ENCODE results near the gene ASIC5. TPM values are rescaled to one million over a fixed set of nuclear protein-coding genes. Genes with fewer than 3 reads are reported as not detected.

The ASIC5 gene
- total RNA-seq, 5 donors from 2014 or later (not counting 1 experiment from before 2014, with no cell fraction given): not detected

DNA sequence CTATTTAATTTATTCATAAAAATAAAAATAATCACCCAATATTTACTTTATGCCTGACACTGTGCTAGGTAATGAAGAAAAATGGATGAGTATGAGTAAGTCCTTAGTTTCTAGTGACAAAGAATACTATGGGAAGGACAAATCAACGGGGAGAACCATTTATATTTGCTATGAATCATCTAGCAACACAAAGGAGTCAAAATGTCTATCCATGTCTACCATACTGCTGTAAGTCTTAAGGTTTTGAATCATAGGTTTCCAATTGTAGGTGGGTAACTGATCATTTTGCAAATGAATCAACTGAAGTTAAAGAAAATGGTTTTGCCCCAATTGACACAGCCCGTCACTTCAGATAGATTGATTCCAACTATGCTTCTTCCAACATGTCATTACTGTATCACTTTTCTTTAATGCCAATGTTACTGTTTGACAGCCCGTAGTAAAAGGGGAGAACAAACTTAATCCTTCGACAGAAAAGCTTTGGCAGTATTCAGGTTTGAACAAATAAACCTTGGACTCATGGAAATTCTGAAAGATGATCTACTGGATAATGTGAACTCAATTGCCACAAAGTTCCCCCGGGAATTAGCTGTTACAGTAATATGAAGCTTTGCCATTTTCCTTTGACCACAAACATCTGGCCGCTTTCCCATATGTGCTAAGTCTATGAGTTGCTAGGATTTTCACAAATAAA lies 40.6 kb upstream of the ASIC5 start:
- no peak overlapping the region for H3K27ac ChIP-seq (ENCODE audit: low read length)
- ChIA-PET CTCF (no interaction called here), POLR2A (interaction anchor here in 1 of 2 donors (0.6 kb wide), 1 partner anchor 33 kb away, joined by 3 read pairs; no protein-coding TSS in a partner anchor)
- H3K4me1 ChIP-seq (ENCODE audit: control insufficient read depth in 1 of 2, extremely low read depth in 1 of 2, insufficient read depth in 2 of 2, low read length in 2 of 2): no peaks in the 10 kb centered on the region
- Mint-ChIP-seq H3K4me3 (no peak overlapping the region), H3K27me3 (peaks cover 9 to 22% of the 10 kb centered on the region in 2 donors), H3K4me1 (no peaks in the 10 kb centered on the region), H3K9me3 (no peaks in the 10 kb centered on the region), H3K36me3 (no peaks in the 10 kb centered on the region), H3K27ac (no peak overlapping the region)
- ATAC-seq (replicated peaks in 1 of 4) (no peak), DNase-seq (no peak)
- no peaks in the 10 kb centered on the region for H3K36me3 ChIP-seq (ENCODE audit: control insufficient read depth in 2 of 2, extremely low read depth in 1 of 2, insufficient read depth in 1 of 2, low read length in 1 of 2)
- no peak overlapping the region for H3K4me3 ChIP-seq (ENCODE audit: control insufficient read depth in 1 of 2, extremely low read depth in 1 of 2, low read length in 1 of 2)
- peaks cover 2 to 3% of the 10 kb centered on the region in 2 experiments for H3K27me3 ChIP-seq (replicated peaks in 1 of 2; ENCODE audit: control insufficient read depth in 2 of 2, extremely low read depth in 1 of 2, insufficient read depth in 2 of 2, low read length in 1 of 2)
- no peaks in the 10 kb centered on the region for H3K9me3 ChIP-seq
- 90% methylated on average over 2 of the region's 6 CpGs for WGBS (ENCODE audit: insufficient coverage)

DNA sequence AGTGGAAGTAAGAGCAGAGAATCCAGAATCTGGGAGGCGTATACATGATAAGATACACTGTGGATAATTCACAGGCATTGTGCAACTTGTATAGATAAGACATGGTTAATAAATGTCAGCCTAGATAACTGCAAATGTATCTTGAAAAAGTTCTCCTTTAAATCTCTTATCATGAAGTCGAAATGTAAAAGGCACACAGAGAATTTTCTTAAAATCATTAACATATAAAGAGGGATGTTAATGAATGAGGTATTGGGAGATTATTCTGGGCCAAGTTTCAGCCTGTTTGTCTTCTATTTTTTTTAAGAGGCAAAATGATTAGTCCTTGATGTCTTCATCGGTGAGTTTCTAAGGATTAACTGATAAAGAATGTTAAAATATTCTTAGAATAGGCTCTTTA lies 38.3 kb upstream of the ASIC5 start:
- ATAC-seq (replicated peaks in 1 of 4): no peak
- no peaks in the 10 kb centered on the region for H3K36me3 Mint-ChIP-seq
- no peaks in the 10 kb centered on the region for H3K4me1 Mint-ChIP-seq
- H3K27ac ChIP-seq (ENCODE audit: low read length): no peak overlapping the region
- no peaks in the 10 kb centered on the region for H3K9me3 Mint-ChIP-seq
- H3K4me3 ChIP-seq (ENCODE audit: control insufficient read depth in 1 of 2, extremely low read depth in 1 of 2, low read length in 1 of 2): no peak overlapping the region
- no peaks in the 10 kb centered on the region for H3K9me3 ChIP-seq
- no peaks in the 10 kb centered on the region for H3K36me3 ChIP-seq (ENCODE audit: control insufficient read depth in 2 of 2, extremely low read depth in 1 of 2, insufficient read depth in 1 of 2, low read length in 1 of 2)
- DNase-seq: no peak
- H3K4me1 ChIP-seq (ENCODE audit: control insufficient read depth in 1 of 2, extremely low read depth in 1 of 2, insufficient read depth in 2 of 2, low read length in 2 of 2): no peaks in the 10 kb centered on the region
- peaks cover 2 to 3% of the 10 kb centered on the region in 2 experiments for H3K27me3 ChIP-seq (replicated peaks in 1 of 2; ENCODE audit: control insufficient read depth in 2 of 2, extremely low read depth in 1 of 2, insufficient read depth in 2 of 2, low read length in 1 of 2)
- H3K4me3 Mint-ChIP-seq: no peak overlapping the region
- no CpG with 5 or more reads among the region's 3 CpGs for WGBS (ENCODE audit: insufficient coverage)
- no peak overlapping the region for H3K27ac Mint-ChIP-seq
- ChIA-PET POLR2A (no interaction called here), CTCF (no interaction called here)
- H3K27me3 Mint-ChIP-seq: peaks cover 4 to 18% of the 10 kb centered on the region in 2 donors

DNA sequence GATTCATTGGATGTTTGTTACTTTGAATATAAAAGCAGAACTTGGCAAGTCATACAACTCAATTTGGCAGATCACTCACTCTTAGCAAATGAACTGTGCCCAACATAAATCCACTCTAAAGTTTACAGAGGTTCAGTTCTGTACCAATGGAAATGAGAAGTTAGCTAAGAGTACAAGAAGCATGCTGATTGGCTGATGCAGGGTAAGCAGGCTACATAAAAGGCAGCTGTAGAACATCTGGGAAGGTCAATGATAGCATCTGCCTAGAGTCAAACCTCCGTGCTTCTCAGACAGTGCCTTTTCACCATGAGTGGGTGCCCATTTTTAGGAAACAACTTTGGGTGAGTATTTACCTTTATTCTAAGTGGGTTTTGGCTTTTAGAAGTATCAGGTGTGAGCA lies 37.4 kb upstream of the ASIC5 start, which contains the start of gene TDO2:
TDO2 (plus strand) TSS at position 244 of the 400 bp plus-strand sequence; CDS start at position 307, 63 bp downstream.
- H3K4me3 ChIP-seq (ENCODE audit: control insufficient read depth in 1 of 2, extremely low read depth in 1 of 2, low read length in 1 of 2): no peak within 1 kb of the TSS
- no peak within 1 kb of the TSS for H3K4me3 Mint-ChIP-seq
- no peaks in the 10 kb centered on the region for H3K4me1 Mint-ChIP-seq
- ATAC-seq (replicated peaks in 1 of 4): no peak
- no peak within 1 kb of the TSS for H3K27ac ChIP-seq (ENCODE audit: low read length)
- H3K36me3 Mint-ChIP-seq: no peaks in the 10 kb centered on the region
- DNase-seq: no peak
- H3K27me3 Mint-ChIP-seq: peaks cover 4 to 18% of the 10 kb centered on the region in 2 donors
- no CpG with 5 or more reads among the region's 1 CpG for WGBS (ENCODE audit: insufficient coverage)
- H3K9me3 ChIP-seq: no peaks in the 10 kb centered on the region
- no peaks in the 10 kb centered on the region for H3K9me3 Mint-ChIP-seq
- no peak within 1 kb of the TSS for H3K27ac Mint-ChIP-seq
- H3K4me1 ChIP-seq (ENCODE audit: control insufficient read depth in 1 of 2, extremely low read depth in 1 of 2, insufficient read depth in 2 of 2, low read length in 2 of 2): no peaks in the 10 kb centered on the region
- POLR2A ChIA-PET: no interaction called here
- no peaks in the 10 kb centered on the region for H3K36me3 ChIP-seq (ENCODE audit: control insufficient read depth in 2 of 2, extremely low read depth in 1 of 2, insufficient read depth in 1 of 2, low read length in 1 of 2)
- CTCF ChIA-PET: no interaction called here
- H3K27me3 ChIP-seq (replicated peaks in 1 of 2; ENCODE audit: control insufficient read depth in 2 of 2, extremely low read depth in 1 of 2, insufficient read depth in 2 of 2, low read length in 1 of 2): peaks cover 2 to 3% of the 10 kb centered on the region in 2 experiments

DNA sequence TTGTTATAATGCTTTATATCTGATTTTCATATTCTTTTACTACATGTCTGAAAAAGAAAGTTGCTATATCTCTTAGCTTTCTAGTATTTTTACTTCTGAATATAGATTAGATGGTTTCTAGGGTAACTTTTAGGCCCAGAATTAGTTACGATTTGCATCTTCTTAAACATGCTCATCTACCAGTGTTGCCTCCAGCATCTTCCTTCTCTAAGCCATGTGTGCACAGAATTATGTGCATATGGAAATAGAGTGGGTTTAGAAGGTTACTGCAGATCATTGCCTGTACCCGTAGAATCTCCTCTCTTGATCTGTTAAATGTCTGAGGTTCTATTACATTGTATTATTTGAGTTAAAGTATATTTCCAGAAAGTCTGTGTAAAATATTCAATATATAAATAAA lies 34.9 kb upstream of the ASIC5 start:
- POLR2A ChIA-PET: no interaction called here

DNA sequence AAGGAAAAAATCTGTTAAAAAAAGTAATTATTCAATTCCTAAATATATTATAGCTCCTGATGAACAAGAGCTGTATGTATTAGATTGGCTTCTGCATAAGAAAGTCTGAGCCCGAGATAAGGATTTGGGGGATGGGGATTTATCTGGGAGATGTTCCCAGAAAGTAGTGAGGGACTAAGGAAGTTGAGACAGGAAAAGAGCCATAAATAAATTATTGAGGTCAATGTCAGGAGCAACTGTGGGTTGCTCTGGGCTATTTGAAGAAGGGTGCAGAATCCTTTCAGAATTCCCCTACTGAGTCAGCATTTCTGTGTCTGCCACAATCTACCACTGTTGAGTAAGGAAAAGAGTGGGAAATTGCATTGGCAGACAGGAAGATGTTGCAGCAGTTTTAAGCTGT lies 34.3 kb upstream of the ASIC5 start:
- Mint-ChIP-seq H3K4me3 (no peak overlapping the region), H3K27ac (no peak overlapping the region), H3K27me3 (peaks cover 0 to 8% of the 10 kb centered on the region in 2 donors), H3K36me3 (no peaks in the 10 kb centered on the region), H3K9me3 (peaks cover 0 to 11% (median 6%) of the 10 kb centered on the region in 3 donors), H3K4me1 (no peaks in the 10 kb centered on the region)
- ChIA-PET CTCF (no interaction called here), POLR2A (no interaction called here)
- Histone ChIP-seq H3K36me3 (ENCODE audit: control insufficient read depth in 2 of 2, extremely low read depth in 1 of 2, insufficient read depth in 1 of 2, low read length in 1 of 2) (no peaks in the 10 kb centered on the region), H3K27me3 (replicated peaks in 1 of 2; ENCODE audit: control insufficient read depth in 2 of 2, extremely low read depth in 1 of 2, insufficient read depth in 2 of 2, low read length in 1 of 2) (peaks cover 0 to 2% of the 10 kb centered on the region in 2 experiments), H3K27ac (ENCODE audit: low read length) (no peak overlapping the region), H3K9me3 (no peaks in the 10 kb centered on the region), H3K4me3 (ENCODE audit: control insufficient read depth in 1 of 2, extremely low read depth in 1 of 2, low read length in 1 of 2) (no peak overlapping the region), H3K4me1 (ENCODE audit: control insufficient read depth in 1 of 2, extremely low read depth in 1 of 2, insufficient read depth in 2 of 2, low read length in 2 of 2) (no peaks in the 10 kb centered on the region)
- ATAC-seq (replicated peaks in 1 of 4): no peak
- DNase-seq: no peak
- 88% methylated on average over 1 of the region's 1 CpG for WGBS (ENCODE audit: insufficient coverage)

More for the DNA sequence above, 34.9 kb upstream of the ASIC5 start:
- Mint-ChIP-seq H3K27ac (no peak overlapping the region), H3K4me1 (no peaks in the 10 kb centered on the region), H3K27me3 (peaks cover 0 to 8% of the 10 kb centered on the region in 2 donors), H3K36me3 (no peaks in the 10 kb centered on the region), H3K9me3 (peaks cover 0 to 8% (median 6%) of the 10 kb centered on the region in 3 donors), H3K4me3 (no peak overlapping the region)
- Histone ChIP-seq H3K4me3 (ENCODE audit: control insufficient read depth in 1 of 2, extremely low read depth in 1 of 2, low read length in 1 of 2) (no peak overlapping the region), H3K27me3 (replicated peaks in 1 of 2; ENCODE audit: control insufficient read depth in 2 of 2, extremely low read depth in 1 of 2, insufficient read depth in 2 of 2, low read length in 1 of 2) (peaks cover 0 to 2% of the 10 kb centered on the region in 2 experiments), H3K36me3 (ENCODE audit: control insufficient read depth in 2 of 2, extremely low read depth in 1 of 2, insufficient read depth in 1 of 2, low read length in 1 of 2) (no peaks in the 10 kb centered on the region), H3K4me1 (ENCODE audit: control insufficient read depth in 1 of 2, extremely low read depth in 1 of 2, insufficient read depth in 2 of 2, low read length in 2 of 2) (no peaks in the 10 kb centered on the region), H3K9me3 (no peaks in the 10 kb centered on the region), H3K27ac (ENCODE audit: low read length) (no peak overlapping the region)
- ATAC-seq (replicated peaks in 1 of 4): no peak
- no peak for DNase-seq
- no CpG with 5 or more reads among the region's 2 CpGs for WGBS (ENCODE audit: insufficient coverage)
- CTCF ChIA-PET: no interaction called here

DNA sequence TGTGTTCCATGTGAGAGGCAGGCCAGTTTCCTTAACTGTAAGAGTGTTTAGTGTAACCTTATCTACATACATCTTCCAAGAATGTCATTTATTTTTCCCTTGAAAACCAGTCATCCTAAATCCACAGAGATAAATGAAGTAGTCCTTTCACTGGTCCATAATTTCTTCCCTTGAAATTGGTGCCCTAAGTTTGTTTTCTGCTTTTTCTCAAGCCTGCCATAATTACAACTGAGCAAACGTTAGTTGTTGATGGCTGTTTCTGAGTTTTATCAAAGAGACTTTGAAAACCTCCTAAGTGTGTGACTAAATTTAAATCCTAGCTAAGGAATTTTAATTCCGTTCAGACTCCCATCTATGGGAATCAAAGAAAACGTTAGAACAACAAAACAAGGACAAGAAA lies 33.8 kb upstream of the ASIC5 start:
- Mint-ChIP-seq H3K9me3 (peaks cover 0 to 12% (median 6%) of the 10 kb centered on the region in 3 donors), H3K27ac (no peak overlapping the region), H3K4me1 (no peaks in the 10 kb centered on the region), H3K27me3 (peaks cover 0 to 8% of the 10 kb centered on the region in 2 donors), H3K36me3 (no peaks in the 10 kb centered on the region), H3K4me3 (no peak overlapping the region)
- POLR2A ChIA-PET: no interaction called here
- Histone ChIP-seq H3K4me3 (ENCODE audit: control insufficient read depth in 1 of 2, extremely low read depth in 1 of 2, low read length in 1 of 2) (no peak overlapping the region), H3K27ac (ENCODE audit: low read length) (no peak overlapping the region), H3K4me1 (ENCODE audit: control insufficient read depth in 1 of 2, extremely low read depth in 1 of 2, insufficient read depth in 2 of 2, low read length in 2 of 2) (no peaks in the 10 kb centered on the region), H3K36me3 (ENCODE audit: control insufficient read depth in 2 of 2, extremely low read depth in 1 of 2, insufficient read depth in 1 of 2, low read length in 1 of 2) (no peaks in the 10 kb centered on the region), H3K27me3 (replicated peaks in 1 of 2; ENCODE audit: control insufficient read depth in 2 of 2, extremely low read depth in 1 of 2, insufficient read depth in 2 of 2, low read length in 1 of 2) (peaks cover 0 to 2% of the 10 kb centered on the region in 2 experiments), H3K9me3 (no peaks in the 10 kb centered on the region)
- DNase-seq: no peak
- CTCF ChIA-PET: no interaction called here
- no CpG with 5 or more reads among the region's 3 CpGs for WGBS (ENCODE audit: insufficient coverage)
- no peak for ATAC-seq (replicated peaks in 1 of 4)
